A673 (cell line): ENCODE measurements around the gene PIM3.

Experiments used
- EZH2 ChIP-seq: fragments of 200-600 bp; sonication (generic); IDR thresholded peaks from 2 replicates; pipeline ENCODE4 v1.6.1; 2017; ENCODE audit warnings: borderline replicate concordance, low read depth, mild to moderate bottlenecking, mixed read lengths, antibody characterized with exemption, low read length; ENCODE audit not compliant: poor library complexity, severe bottlenecking
- TF ChIP-seq, protein P1 (sequence below): fragments of 300-800, 200-600 bp; sonication (generic); conservative IDR thresholded peaks from 2 replicates; pipeline ENCODE4 v1.5.1; 2017; ENCODE audit warnings: low read depth, mild to moderate bottlenecking, antibody characterized with exemption, low read length, moderate library complexity, mixed read lengths

GRCh38 chr22:49969751-49970527, 9.4 kb downstream of the PIM3 start:
- TF ChIP-seq, protein P1, sequence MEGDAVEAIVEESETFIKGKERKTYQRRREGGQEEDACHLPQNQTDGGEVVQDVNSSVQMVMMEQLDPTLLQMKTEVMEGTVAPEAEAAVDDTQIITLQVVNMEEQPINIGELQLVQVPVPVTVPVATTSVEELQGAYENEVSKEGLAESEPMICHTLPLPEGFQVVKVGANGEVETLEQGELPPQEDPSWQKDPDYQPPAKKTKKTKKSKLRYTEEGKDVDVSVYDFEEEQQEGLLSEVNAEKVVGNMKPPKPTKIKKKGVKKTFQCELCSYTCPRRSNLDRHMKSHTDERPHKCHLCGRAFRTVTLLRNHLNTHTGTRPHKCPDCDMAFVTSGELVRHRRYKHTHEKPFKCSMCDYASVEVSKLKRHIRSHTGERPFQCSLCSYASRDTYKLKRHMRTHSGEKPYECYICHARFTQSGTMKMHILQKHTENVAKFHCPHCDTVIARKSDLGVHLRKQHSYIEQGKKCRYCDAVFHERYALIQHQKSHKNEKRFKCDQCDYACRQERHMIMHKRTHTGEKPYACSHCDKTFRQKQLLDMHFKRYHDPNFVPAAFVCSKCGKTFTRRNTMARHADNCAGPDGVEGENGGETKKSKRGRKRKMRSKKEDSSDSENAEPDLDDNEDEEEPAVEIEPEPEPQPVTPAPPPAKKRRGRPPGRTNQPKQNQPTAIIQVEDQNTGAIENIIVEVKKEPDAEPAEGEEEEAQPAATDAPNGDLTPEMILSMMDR: no peak
- no peak for TF ChIP-seq EZH2
